Psoas muscle (tissue), 8 donors: Measurements from ENCODE around the gene MIER2. TPM values are rescaled to one million over a fixed set of nuclear protein-coding genes. Genes with fewer than 3 reads are reported as not detected.

Experiments used
- ATAC-seq, 4 donors: fragments of 200-7000 bp; cut with Tn5 transposase; one replicate each; pipeline ENCODE4 v1.9.1; 2020; ENCODE audit warnings: moderate library complexity in 3 of 4, mild to moderate bottlenecking in 2 of 4
- DNase-seq, 2 donors: peaks; one replicate each; pipeline ENCODE4 v3.0.0-alpha.2; 2020
- H3K27ac ChIP-seq: fragments of 200-600 bp; one replicate; pipeline ENCODE4 v1.8.0; 2022
- H3K27me3 ChIP-seq, 3 donors: fragments of 200-600 bp in 1 of 3; one replicate each; pipeline versions ENCODE4 v1.6.1 to v1.8.0; 2013 to 2022; ENCODE audit warnings: low read length in 2 of 3, mild to moderate bottlenecking in 2 of 3, moderate library complexity in 1 of 3; ENCODE audit not compliant: insufficient read depth in 3 of 3
- H3K36me3 ChIP-seq, 2 donors: fragments of 200-600 bp in 1 of 2; one replicate each; pipeline versions ENCODE4 v1.6.1 to v1.8.0; 2013 to 2022; ENCODE audit warnings: low read depth in 1 of 2, mild to moderate bottlenecking in 1 of 2, moderate library complexity in 1 of 2; ENCODE audit not compliant: insufficient read depth in 1 of 2
- H3K4me1 ChIP-seq: fragments of 200-600 bp; one replicate; pipeline ENCODE4 v1.8.0; 2022
- H3K4me3 ChIP-seq: fragments of 200-600 bp; one replicate; pipeline ENCODE4 v1.8.0; 2022; ENCODE audit warnings: mild to moderate bottlenecking
- H3K9me3 ChIP-seq: fragments of 200-600 bp; one replicate; pipeline ENCODE4 v1.8.0; 2022
- CTCF ChIP-seq: fragments of 200-600 bp; IDR thresholded peaks from one replicate; pipeline ENCODE4 v1.8.0; 2022; ENCODE audit warnings: antibody characterized with exemption
- WGBS, 3 donors: extraction: QIAGEN DNeasy Blood & Tissue Kit; methylation state at CpG; one replicate each; pipeline versions ENCODE4 v1.1.6 to v1.1.7; 2013; 5-methylcytosine and 5-hydroxymethylcytosine counted together
- intact Hi-C, 2 donors: fragments of 100-400 bp; cut with DNase I; formaldehyde crosslinking; loops; one replicate each; pipeline versions ENCODE4 v1.11.0 to v1.14.2; 2022
- polyA plus RNA-seq, 3 donors: library from polyadenylated mRNA; stranded (reverse); fragments of 200-250 nt; gene quantifications; one replicate each; pipeline ENCODE4 v1.2.3, GENCODE V29; 2013
- total RNA-seq, 4 donors: library from RNA; stranded (reverse); fragmentation: NEBNext Ultra II Directional in 2 of 4; extraction: Animal tissue kit (Norgen Biotek cat#: 25700) in 2 of 4; gene quantifications; one replicate each; pipeline versions ENCODE4 v1.2.1 to v1.2.4, GENCODE V29; 2021 to 2023
- donor health status: healthy with polysubstance abuse.
- donor health status: DM: no; HTN: no; CAD: no; lungs with moderate emphysema.
- donor health status: Bipolar disorder and iron deficiency.
- donor health status: healthy.
- donor health status: DM: yes; HTN: yes; CAD: no.
- donor health status: DM: no; HTN: no; CAD: no.
- donor health status: DM: no; HTN: no; CAD: no.
- donor health status: DM: yes; HTN: yes; CAD: no.

The MIER2 gene
- total and polyA plus RNA-seq, 7 donors = 13.3 to 22.2 (median 19.1) TPM

GRCh38 chr19:366205-366783, 21.7 kb upstream of the MIER2 start:
- no peak overlapping the region for H3K4me3 ChIP-seq
- 90 to 92% (median 91%) methylated on average over 17 of the region's 17 CpGs for WGBS, 3 donors

GRCh38 chr19:364496-365287, 20.1 kb upstream of the MIER2 start:
- DNase-seq = no peak
- TF ChIP-seq CTCF = no peak
- Histone ChIP-seq H3K4me3 (no peak overlapping the region), H3K9me3 (no peaks in the 10 kb centered on the region), H3K4me1 (no peaks in the 10 kb centered on the region), H3K36me3 (no peaks in the 10 kb centered on the region), H3K27me3 (peaks cover 0 to 13% (median 11%) of the 10 kb centered on the region in 3 donors), H3K27ac (no peak overlapping the region)
- ATAC-seq = no peak
- intact Hi-C loops = no loop called here
- whole genome bisulfite sequencing, 3 donors = 62 to 71% (median 62%) methylated on average over 16 to 17 of the region's 17 CpGs

More at GRCh38 chr19:366205-366783, 21.7 kb upstream of the MIER2 start:
- ATAC-seq (no peak), DNase-seq (no peak)
- Histone ChIP-seq H3K4me1 (no peaks in the 10 kb centered on the region), H3K9me3 (no peaks in the 10 kb centered on the region), H3K36me3 (no peaks in the 10 kb centered on the region), H3K27me3 (peaks cover 0 to 15% (median 9%) of the 10 kb centered on the region in 3 donors), H3K27ac (no peak overlapping the region)
- intact Hi-C loops = no loop called here
- no peak for TF ChIP-seq CTCF

GRCh38 chr19:362683-363082, 18.1 kb upstream of the MIER2 start:
- intact Hi-C loops = no loop called here
- no peaks in the 10 kb centered on the region for H3K4me1 ChIP-seq
- ATAC-seq = no peak
- no peaks in the 10 kb centered on the region for H3K36me3 ChIP-seq
- 70 to 77% (median 76%) methylated on average over 11 of the region's 11 CpGs for WGBS, 3 donors
- H3K27me3 ChIP-seq = peaks cover 0 to 22% (median 9%) of the 10 kb centered on the region in 3 donors
- no peak for TF ChIP-seq CTCF
- DNase-seq = no peak
- H3K4me3 ChIP-seq = no peak overlapping the region
- no peaks in the 10 kb centered on the region for H3K9me3 ChIP-seq
- H3K27ac ChIP-seq = no peak overlapping the region

- 90 to 91% (median 90%) methylated on average over 11 of the region's 11 CpGs for WGBS, 3 donors
- intact Hi-C loops = no loop called here
Observed at GRCh38 chr19:362154-362553, 17.6 kb upstream of the MIER2 start.

More at GRCh38 chr19:362154-362553, 17.6 kb upstream of the MIER2 start:
- peaks cover 0 to 21% (median 12%) of the 10 kb centered on the region in 3 donors for H3K27me3 ChIP-seq
- no peak for TF ChIP-seq CTCF
- no peak overlapping the region for H3K4me3 ChIP-seq
- no peaks in the 10 kb centered on the region for H3K9me3 ChIP-seq
- H3K36me3 ChIP-seq = no peaks in the 10 kb centered on the region
- DNase-seq = no peak
- no peaks in the 10 kb centered on the region for H3K4me1 ChIP-seq
- ATAC-seq = no peak
- no peak overlapping the region for H3K27ac ChIP-seq
